Measurements from ENCODE around the gene SLC34A1. TPM values are rescaled to one million over a fixed set of nuclear protein-coding genes. Genes with fewer than 3 reads are reported as not detected.

Gene SLC34A1
- total and polyA plus RNA-seq, 2 donors from 2014 or later, result 0.91 to 211 TPM

GRCh38 chr5:177397875-177398390 lies 13.7 kb downstream of the SLC34A1 start:
- Histone ChIP-seq H3K4me1 (ENCODE audit: control insufficient read depth in 2 of 3, insufficient read depth in 2 of 3, low read depth in 1 of 3, low read length in 3 of 3) (peaks cover 0 to 14% (median 0%) of the 10 kb centered on the region in 3 donors), H3K9ac (ENCODE audit: low read length in 3 of 3) (no peak overlapping the region), H3K36me3 (ENCODE audit: control insufficient read depth in 2 of 3, insufficient read depth in 3 of 3, low read length in 3 of 3) (no peaks in the 10 kb centered on the region), H3K4me3 (ENCODE audit: low read length in 3 of 3) (no peak overlapping the region), H3K9me3 (ENCODE audit: control insufficient read depth in 2 of 3, insufficient read depth in 1 of 3, low read length in 3 of 3) (no peaks in the 10 kb centered on the region), H3K27ac (ENCODE audit: low read depth in 2 of 2, low read length in 2 of 2) (no peak overlapping the region), H3K27me3 (ENCODE audit: control insufficient read depth, insufficient read depth, low read length) (peaks cover 18% of the 10 kb centered on the region)
- intact Hi-C loops (cut with DNase I), result no loop called here
- DNase-seq (peak in 1 of 5 donors; percentile 77), FAIRE-seq (no peak)
- no peak for TF ChIP-seq CTCF (IDR thresholded peaks at IDR 0.05; ENCODE audit: borderline replicate concordance, extremely low read depth, insufficient read depth)

GRCh38 chr5:177399997-177400868 lies 16.0 kb downstream of the SLC34A1 start, which contains the start of gene PFN3:
Gene PFN3, minus strand, starts transcription at chr5:177400661. Its CDS starts 85 bp downstream, at chr5:177400576.
- Histone ChIP-seq H3K27me3 (ENCODE audit: control insufficient read depth, insufficient read depth, low read length) (peaks cover 21% of the 10 kb centered on the region), H3K36me3 (ENCODE audit: control insufficient read depth in 2 of 3, insufficient read depth in 3 of 3, low read length in 3 of 3) (no peaks in the 10 kb centered on the region), H3K27ac (ENCODE audit: low read depth in 2 of 2, low read length in 2 of 2) (no peak within 1 kb of the TSS), H3K9ac (ENCODE audit: low read length in 3 of 3) (no peak within 1 kb of the TSS), H3K9me3 (ENCODE audit: control insufficient read depth in 2 of 3, insufficient read depth in 1 of 3, low read length in 3 of 3) (no peaks in the 10 kb centered on the region), H3K4me3 (ENCODE audit: low read length in 3 of 3) (no peak within 1 kb of the TSS), H3K4me1 (ENCODE audit: control insufficient read depth in 2 of 3, insufficient read depth in 2 of 3, low read depth in 1 of 3, low read length in 3 of 3) (peaks cover 0 to 32% (median 0%) of the 10 kb centered on the region in 3 donors)
- no peak for TF ChIP-seq CTCF (IDR thresholded peaks at IDR 0.05; ENCODE audit: borderline replicate concordance, extremely low read depth, insufficient read depth)
- FAIRE-seq, result no peak
- intact Hi-C loops (cut with DNase I), result no loop called here
- peak in 4 of 5 donors; percentile 76 to 89 (median 84) for DNase-seq

GRCh38 chr5:177402271-177403043 lies 18.2 kb downstream of the SLC34A1 start:
- Histone ChIP-seq H3K27ac (ENCODE audit: low read depth in 2 of 2, low read length in 2 of 2) (no peak overlapping the region), H3K4me1 (ENCODE audit: control insufficient read depth in 2 of 3, insufficient read depth in 2 of 3, low read depth in 1 of 3, low read length in 3 of 3) (peaks cover 0 to 32% (median 0%) of the 10 kb centered on the region in 3 donors), H3K36me3 (ENCODE audit: control insufficient read depth in 2 of 3, insufficient read depth in 3 of 3, low read length in 3 of 3) (no peaks in the 10 kb centered on the region), H3K27me3 (ENCODE audit: control insufficient read depth, insufficient read depth, low read length) (peaks cover 19% of the 10 kb centered on the region), H3K4me3 (ENCODE audit: low read length in 3 of 3) (peak overlapping the region in 1 of 3 donors; percentile 2), H3K9me3 (ENCODE audit: control insufficient read depth in 2 of 3, insufficient read depth in 1 of 3, low read length in 3 of 3) (no peaks in the 10 kb centered on the region), H3K9ac (ENCODE audit: low read length in 3 of 3) (no peak overlapping the region)
- peak; percentile 37 for TF ChIP-seq CTCF (IDR thresholded peaks at IDR 0.05; ENCODE audit: borderline replicate concordance, extremely low read depth, insufficient read depth)
- no peak for FAIRE-seq
- DNase-seq, result peak; percentile 85 to 91 (median 88)
- intact Hi-C loops (cut with DNase I), result no loop called here

Measured in kidney (tissue), 14 donors.